HFF-Myc (cell line): ENCODE measurements around the gene RNF150.
A peak's percentile ranks its signal among the peaks of the same experiment; 100 is the strongest.

Source experiments
- DNase-seq: peaks from one replicate; pipeline ENCODE4 v3.0.0-alpha.2; 2011; ENCODE audit warnings: low read depth; ENCODE audit errors: extremely low read depth
- H3K4me3 ChIP-seq: replicated peaks from 2 replicates; pipeline ENCODE4 v1.5.1; 2011; ENCODE audit warnings: low read depth, mild to moderate bottlenecking, control low read depth, low read length
- CTCF ChIP-seq: IDR thresholded peaks from 2 replicates; pipeline ENCODE4 v1.5.1; 2012; ENCODE audit warnings: mild to moderate bottlenecking, low read depth, low read length, control low read depth; ENCODE audit errors: missing control alignments

Gene RNF150

GRCh38 chr4:141102367-141102766, 30.9 kb downstream of the RNF150 start:
- no peak overlapping the region for H3K4me3 ChIP-seq
- DNase-seq = peak; percentile 64
- no peak for TF ChIP-seq CTCF

GRCh38 chr4:141101511-141101910, 31.8 kb downstream of the RNF150 start:
- no peak for TF ChIP-seq CTCF
- no peak for DNase-seq

GRCh38 chr4:141099326-141099725, 33.9 kb downstream of the RNF150 start:
- no peak for TF ChIP-seq CTCF
- no peak overlapping the region for H3K4me3 ChIP-seq
- DNase-seq = no peak

More at GRCh38 chr4:141101511-141101910, 31.8 kb downstream of the RNF150 start:
- no peak overlapping the region for H3K4me3 ChIP-seq

- no peak for TF ChIP-seq CTCF
- no peak for DNase-seq
- no peak overlapping the region for H3K4me3 ChIP-seq
Measured at GRCh38 chr4:141098163-141098562, 35.1 kb downstream of the RNF150 start.

- TF ChIP-seq CTCF = no peak
- DNase-seq = no peak
- no peak overlapping the region for H3K4me3 ChIP-seq
Measured at GRCh38 chr4:141090473-141090872, 42.8 kb downstream of the RNF150 start.

GRCh38 chr4:141081921-141082395, 51.3 kb downstream of the RNF150 start:
- DNase-seq = no peak
- no peak overlapping the region for H3K4me3 ChIP-seq
- no peak for TF ChIP-seq CTCF

- DNase-seq = no peak
- no peak for TF ChIP-seq CTCF
Measured at GRCh38 chr4:141080668-141081067, 52.6 kb downstream of the RNF150 start.

More at GRCh38 chr4:141080668-141081067, 52.6 kb downstream of the RNF150 start:
- H3K4me3 ChIP-seq = no peak overlapping the region
